ENCODE measurements around the gene PMF1. TPM values are rescaled to one million over a fixed set of nuclear protein-coding genes. Genes with fewer than 3 reads are reported as not detected.
A peak's percentile ranks its signal among the peaks of the same experiment; 100 is the strongest.

PMF1 gene, protein sequence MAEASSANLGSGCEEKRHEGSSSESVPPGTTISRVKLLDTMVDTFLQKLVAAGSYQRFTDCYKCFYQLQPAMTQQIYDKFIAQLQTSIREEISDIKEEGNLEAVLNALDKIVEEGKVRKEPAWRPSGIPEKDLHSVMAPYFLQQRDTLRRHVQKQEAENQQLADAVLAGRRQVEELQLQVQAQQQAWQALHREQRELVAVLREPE
- 42.2 and 44.4 TPM in 2 replicates for total RNA-seq (2014; rRNA removed; shearing (Covaris generic))
- polyA plus RNA-seq (2016; fragmentation: Nextera tagmentation; extraction: Ambion mirVana): 47.7 and 49.7 TPM in 2 replicates

DNA sequence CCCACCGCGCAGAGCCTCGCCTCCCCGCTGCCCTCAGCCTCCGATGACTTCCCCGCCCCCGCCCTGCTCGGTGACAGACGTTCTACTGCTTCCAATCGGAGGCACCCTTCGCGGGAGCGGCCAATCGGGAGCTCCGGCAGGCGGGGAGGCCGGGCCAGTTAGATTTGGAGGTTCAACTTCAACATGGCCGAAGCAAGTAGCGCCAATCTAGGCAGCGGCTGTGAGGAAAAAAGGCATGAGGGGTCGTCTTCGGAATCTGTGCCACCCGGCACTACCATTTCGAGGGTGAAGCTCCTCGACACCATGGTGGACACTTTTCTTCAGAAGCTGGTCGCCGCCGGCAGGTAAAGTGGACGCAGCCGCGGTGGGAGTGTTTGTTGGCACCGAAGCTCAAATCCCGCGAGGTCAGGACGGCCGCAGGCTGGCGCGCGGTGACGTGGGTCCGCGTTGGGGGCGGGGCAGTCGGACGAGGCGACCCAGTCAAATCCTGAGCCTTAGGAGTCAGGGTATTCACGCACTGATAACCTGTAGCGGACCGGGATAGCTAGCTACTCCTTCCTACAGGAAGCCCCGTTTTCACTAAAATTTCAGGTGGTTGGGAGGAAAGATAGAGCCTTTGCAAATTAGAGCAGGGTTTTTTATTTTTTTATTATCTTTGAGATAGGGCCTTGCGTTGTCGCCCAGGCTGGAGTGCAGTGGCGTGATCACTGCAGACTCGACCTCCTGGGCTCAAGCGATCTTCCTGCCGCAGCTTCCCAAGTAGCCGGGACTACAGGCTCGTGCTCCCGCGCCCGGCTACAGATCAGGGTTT, at the start of gene PMF1:
TSS of gene PMF1 (plus strand) at position 175 of the 811 bp plus-strand sequence. CDS start at position 184, 9 bp downstream.
- DNase-seq: peak; percentile 99
- peak within 1 kb of the TSS; percentile 100 for H3K4me2 ChIP-seq (ENCODE audit: unreplicated experiment)
- TF ChIP-seq EZH2phosphoT487 (IDR thresholded peaks at IDR 0.05; ENCODE audit: insufficient read depth, low read depth) (no peak), EZH2 (IDR thresholded peaks at IDR 0.05; ENCODE audit: insufficient read depth, poor library complexity, severe bottlenecking) (no peak)

DNA sequence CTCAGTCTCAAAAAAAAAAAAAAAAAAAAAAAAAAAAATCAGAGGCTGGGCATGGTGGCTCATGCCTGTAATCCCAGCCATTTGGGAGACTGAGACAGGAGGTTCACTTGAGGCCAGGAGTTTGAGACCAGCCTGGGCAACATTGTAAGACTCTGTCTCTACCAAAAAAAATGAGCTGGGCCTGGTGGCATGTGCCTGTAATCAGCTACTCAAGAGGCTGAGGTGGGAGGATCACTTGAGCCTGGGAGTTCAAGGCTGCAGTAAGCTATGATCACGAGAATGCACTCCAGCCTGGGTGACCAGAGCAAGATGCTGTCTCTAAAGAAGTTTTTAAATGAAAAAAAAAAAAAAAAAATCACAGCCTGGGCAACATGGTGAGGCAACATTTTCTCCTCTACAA, 49.1 kb upstream of the PMF1 start:
- no peak for DNase-seq
- Histone ChIP-seq H3F3A (ENCODE audit: insufficient read depth) (0 out of 2 replicates have a peak, but pooled peaks cover 4% of the 10 kb centered on the region), H3K9me2 (ENCODE audit: insufficient read depth) (no peaks in the 10 kb centered on the region), H3K9ac (no peak overlapping the region), H3K79me2 (ENCODE audit: insufficient read depth) (no peaks in the 10 kb centered on the region), H2AFZ (no peak overlapping the region), H3K4me1 (ENCODE audit: insufficient read depth) (no peaks in the 10 kb centered on the region), H4K20me1 (ENCODE audit: insufficient read depth) (no peaks in the 10 kb centered on the region), H3K9me3 (ENCODE audit: low read depth) (no peaks in the 10 kb centered on the region), H3K27me3 (replicated peaks; ENCODE audit: insufficient read depth) (no peaks in the 10 kb centered on the region), H3K4me2 (ENCODE audit: unreplicated experiment) (no peak overlapping the region), H3K4me3 (no peak overlapping the region), H3K27ac (no peak overlapping the region), H3K36me3 (ENCODE audit: low read depth) (no peaks in the 10 kb centered on the region)
- 90 to 100% methylated on average over 1 of the region's 1 CpG for WGBS, 2 experiments (ENCODE audit: low coverage in 1 of 2, low lambda C conversion rate in 2 of 2, missing lambda C conversion rate in 2 of 2)
- no peak for TF ChIP-seq EZH2phosphoT487 (IDR thresholded peaks at IDR 0.05; ENCODE audit: insufficient read depth, low read depth)
- in situ Hi-C loops (cut with MboI): no loop called here

More for the DNA sequence above, at the start of gene PMF1:
- in situ Hi-C loops (cut with MboI): no loop called here
- H2AFZ ChIP-seq: peak within 1 kb of the TSS; percentile 83
- H3K9me3 ChIP-seq (ENCODE audit: low read depth): no peaks in the 10 kb centered on the region
- H3K9me2 ChIP-seq (ENCODE audit: insufficient read depth): no peaks in the 10 kb centered on the region
- peaks cover 36% of the 10 kb centered on the region for H3K79me2 ChIP-seq (ENCODE audit: insufficient read depth)
- H3K4me1 ChIP-seq (ENCODE audit: insufficient read depth): peaks cover 23% of the 10 kb centered on the region
- H3K27me3 ChIP-seq (replicated peaks; ENCODE audit: insufficient read depth): no peaks in the 10 kb centered on the region
- peak within 1 kb of the TSS; percentile 91 for H3K27ac ChIP-seq
- peak within 1 kb of the TSS; percentile 94 for H3K9ac ChIP-seq
- H4K20me1 ChIP-seq (ENCODE audit: insufficient read depth): no peaks in the 10 kb centered on the region
- H3K4me3 ChIP-seq: peak within 1 kb of the TSS; percentile 93
- WGBS, 2 experiments (ENCODE audit: low coverage in 1 of 2, low lambda C conversion rate in 2 of 2, missing lambda C conversion rate in 2 of 2): 1% methylated on average over 60 to 61 of the region's 61 CpGs
- H3F3A ChIP-seq (ENCODE audit: insufficient read depth): peaks cover 19% of the 10 kb centered on the region
- H3K36me3 ChIP-seq (ENCODE audit: low read depth): no peaks in the 10 kb centered on the region; the same call in 1 of the 2 replicates

DNA sequence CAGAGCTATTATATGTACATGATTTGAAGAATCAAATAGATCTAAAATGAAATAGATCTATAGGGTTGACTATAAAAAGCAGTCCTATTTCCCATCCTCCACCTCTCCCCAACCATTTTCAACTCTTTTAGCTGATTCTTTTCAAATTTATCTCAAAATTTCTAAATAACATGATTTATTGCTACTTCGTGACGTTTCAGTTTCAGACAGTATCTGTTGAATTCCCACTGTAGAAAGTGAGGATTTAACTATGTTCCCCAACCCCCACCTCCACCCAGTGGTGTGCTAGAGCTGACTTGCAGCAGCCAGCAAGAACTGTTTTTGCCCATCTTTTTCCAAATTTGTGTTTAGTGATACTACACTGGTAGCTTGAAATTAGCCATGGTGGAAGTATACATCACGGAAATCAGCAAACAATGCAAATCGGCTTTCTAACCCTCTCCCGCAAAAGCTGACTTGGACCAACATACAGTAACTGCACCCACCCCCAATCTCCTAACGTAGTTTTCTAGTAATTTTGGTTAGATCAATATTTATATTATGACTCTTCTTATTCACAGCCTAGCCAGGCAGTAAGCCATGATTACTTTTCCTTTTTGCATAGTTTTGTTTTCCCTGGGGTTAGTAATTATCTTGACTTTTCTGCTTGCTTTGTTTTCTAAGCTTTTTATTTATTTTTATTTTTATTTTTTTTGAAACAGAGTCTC, 48.5 kb upstream of the PMF1 start:
- no peak for TF ChIP-seq EZH2phosphoT487 (IDR thresholded peaks at IDR 0.05; ENCODE audit: insufficient read depth, low read depth)
- no peak for TF ChIP-seq EZH2 (IDR thresholded peaks at IDR 0.05; ENCODE audit: insufficient read depth, poor library complexity, severe bottlenecking)
- Histone ChIP-seq H3K79me2 (ENCODE audit: insufficient read depth) (no peaks in the 10 kb centered on the region), H3K27ac (no peak overlapping the region), H2AFZ (no peak overlapping the region), H3K4me2 (ENCODE audit: unreplicated experiment) (no peak overlapping the region), H3K9ac (no peak overlapping the region), H3K27me3 (replicated peaks; ENCODE audit: insufficient read depth) (no peaks in the 10 kb centered on the region), H3K36me3 (ENCODE audit: low read depth) (no peaks in the 10 kb centered on the region), H4K20me1 (ENCODE audit: insufficient read depth) (no peaks in the 10 kb centered on the region), H3K9me3 (ENCODE audit: low read depth) (no peaks in the 10 kb centered on the region), H3K9me2 (ENCODE audit: insufficient read depth) (no peaks in the 10 kb centered on the region), H3K4me3 (no peak overlapping the region), H3K4me1 (ENCODE audit: insufficient read depth) (no peaks in the 10 kb centered on the region), H3F3A (ENCODE audit: insufficient read depth) (0 out of 2 replicates have a peak, but pooled peaks cover 4% of the 10 kb centered on the region)
- no peak for DNase-seq
- in situ Hi-C loops (cut with MboI): no loop called here
- 91 to 95% methylated on average over 6 of the region's 6 CpGs for WGBS, 2 experiments (ENCODE audit: low coverage in 1 of 2, low lambda C conversion rate in 2 of 2, missing lambda C conversion rate in 2 of 2)

DNA sequence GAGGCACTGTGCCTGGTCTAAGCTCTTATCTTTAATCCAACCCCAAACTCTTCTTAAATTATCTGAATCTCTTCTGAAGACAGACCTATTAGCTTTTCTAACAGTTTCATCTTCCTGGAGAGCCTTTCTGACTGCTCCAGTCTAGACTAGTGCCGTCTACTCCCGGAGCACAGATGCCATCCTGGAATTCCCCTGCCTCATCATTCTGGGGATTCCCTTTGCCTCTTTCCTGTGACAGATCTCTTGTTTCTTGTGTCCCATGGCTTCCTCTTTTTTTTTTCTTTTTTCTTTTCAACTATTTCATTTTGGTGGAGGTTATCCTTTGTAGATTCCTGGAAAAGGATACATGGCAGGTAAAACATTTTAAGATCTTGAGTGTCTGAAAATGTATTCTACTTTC, 47.7 kb upstream of the PMF1 start:
- H3K36me3 ChIP-seq (ENCODE audit: low read depth): no peaks in the 10 kb centered on the region
- H2AFZ ChIP-seq: no peak overlapping the region
- 0 out of 2 replicates have a peak, but pooled peaks cover 4% of the 10 kb centered on the region for H3F3A ChIP-seq (ENCODE audit: insufficient read depth)
- no peaks in the 10 kb centered on the region for H4K20me1 ChIP-seq (ENCODE audit: insufficient read depth)
- WGBS, 2 experiments (ENCODE audit: low coverage in 1 of 2, low lambda C conversion rate in 2 of 2, missing lambda C conversion rate in 2 of 2): 76 to 83% methylated on average over 2 of the region's 2 CpGs
- no peak for DNase-seq
- in situ Hi-C loops (cut with MboI): no loop called here
- no peaks in the 10 kb centered on the region for H3K79me2 ChIP-seq (ENCODE audit: insufficient read depth)
- no peaks in the 10 kb centered on the region for H3K9me3 ChIP-seq (ENCODE audit: low read depth)
- H3K9ac ChIP-seq: no peak overlapping the region
- no peak overlapping the region for H3K27ac ChIP-seq
- no peak overlapping the region for H3K4me2 ChIP-seq (ENCODE audit: unreplicated experiment)
- no peaks in the 10 kb centered on the region for H3K4me1 ChIP-seq (ENCODE audit: insufficient read depth)
- TF ChIP-seq EZH2phosphoT487 (IDR thresholded peaks at IDR 0.05; ENCODE audit: insufficient read depth, low read depth): no peak
- TF ChIP-seq EZH2 (IDR thresholded peaks at IDR 0.05; ENCODE audit: insufficient read depth, poor library complexity, severe bottlenecking): no peak
- no peak overlapping the region for H3K4me3 ChIP-seq
- H3K27me3 ChIP-seq (replicated peaks; ENCODE audit: insufficient read depth): no peaks in the 10 kb centered on the region
- no peaks in the 10 kb centered on the region for H3K9me2 ChIP-seq (ENCODE audit: insufficient read depth)

Measured in GM23248 (cell line).